HG03097 (cell line): ENCODE results near the gene TM9SF3.
"Not testable (repeated sequence)": the region's sequence is repeated elsewhere in the genome, so short reads cannot be mapped to it uniquely, and the experiment has no call there.

Source experiments
- ATAC-seq: cut with Tn5 transposase; IDR thresholded peaks from one replicate; pipeline ENCODE4 v1.9.1; 2021; ENCODE audit not compliant: unreplicated experiment, low FRiP score

The TM9SF3 gene

DNA sequence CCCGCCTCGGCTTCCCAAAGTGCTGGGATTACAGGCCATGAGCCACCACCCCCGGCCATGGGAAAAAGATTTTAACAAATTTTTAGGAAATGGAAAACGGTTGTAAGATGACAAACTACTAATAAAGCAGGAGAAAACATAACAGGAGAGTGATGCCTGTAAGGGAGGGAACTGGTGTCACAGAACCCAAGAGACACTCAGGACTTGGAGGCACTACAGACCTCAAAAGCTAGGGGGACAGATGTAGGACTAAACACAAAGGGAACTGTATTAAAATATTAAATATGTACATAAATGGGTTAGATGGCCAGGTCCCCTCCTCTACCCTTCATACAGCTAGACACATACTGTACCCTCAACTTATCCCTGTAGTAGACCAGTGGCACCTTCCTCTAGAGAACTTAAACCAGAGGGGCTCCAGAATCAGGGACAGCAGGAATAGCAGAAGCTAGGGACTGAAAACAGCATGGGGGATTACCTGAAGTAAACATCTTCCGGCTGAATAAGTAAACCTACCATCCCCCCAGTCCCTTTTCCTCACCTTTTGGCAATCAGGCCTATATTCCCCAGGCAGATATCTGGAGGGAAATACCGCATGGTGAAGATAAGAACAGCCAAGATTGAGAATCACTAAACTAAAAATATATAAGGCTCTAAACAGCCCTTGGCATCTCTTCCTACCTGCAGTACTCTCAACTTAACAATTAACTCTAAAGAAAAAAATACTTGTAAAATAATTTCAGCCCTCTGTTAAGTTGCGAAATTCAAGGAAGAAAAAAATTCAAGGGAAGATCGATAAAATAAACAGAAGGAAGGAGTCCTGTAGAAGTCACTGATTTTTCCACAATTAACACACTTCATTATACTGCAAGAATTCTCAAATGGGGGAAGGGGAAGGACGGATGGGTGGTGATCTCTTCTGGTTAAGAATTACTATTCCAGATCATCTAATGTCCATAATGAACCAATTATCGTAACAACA is 15.5 kb downstream of the TM9SF3 start:
- ATAC-seq, result no peak

DNA sequence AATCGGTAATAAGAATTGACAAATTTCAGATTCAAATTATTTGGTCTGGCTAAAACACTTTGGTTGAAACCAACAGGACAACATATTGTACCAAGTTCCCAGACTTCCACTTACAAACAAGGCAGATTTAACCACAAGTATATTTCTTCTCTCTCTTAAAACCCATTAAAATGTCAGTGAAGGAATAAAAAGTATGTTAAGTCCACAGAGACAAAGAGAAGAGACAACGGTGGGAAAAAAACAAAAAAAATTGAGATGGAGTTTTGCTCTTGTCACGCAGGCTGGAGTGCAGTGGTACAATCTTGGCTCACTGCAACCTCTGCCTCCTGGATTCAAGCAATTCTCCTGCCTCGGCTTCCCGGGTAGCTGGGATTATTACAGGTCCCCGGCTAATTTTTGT is 16.3 kb downstream of the TM9SF3 start:
- ATAC-seq, result no peak

DNA sequence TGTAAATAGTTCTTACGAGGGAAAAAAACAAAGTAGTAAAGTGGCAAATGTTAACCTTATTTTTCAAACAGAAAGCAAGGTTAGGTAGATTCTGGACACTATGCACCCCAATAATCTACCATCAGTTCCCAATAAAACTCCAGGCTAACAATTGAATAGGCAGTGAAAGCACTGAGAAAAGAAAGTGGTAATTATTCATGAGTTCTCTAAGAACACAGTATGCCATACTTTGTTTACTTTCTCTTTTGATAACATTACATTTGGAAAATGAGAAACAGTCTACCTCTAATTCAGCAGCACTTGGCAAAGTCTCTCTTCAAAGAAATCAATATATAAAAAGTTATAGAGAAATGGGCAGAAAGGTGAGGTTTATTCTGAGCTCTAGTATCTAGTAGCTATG is 18.4 kb downstream of the TM9SF3 start:
- ATAC-seq, result no peak

DNA sequence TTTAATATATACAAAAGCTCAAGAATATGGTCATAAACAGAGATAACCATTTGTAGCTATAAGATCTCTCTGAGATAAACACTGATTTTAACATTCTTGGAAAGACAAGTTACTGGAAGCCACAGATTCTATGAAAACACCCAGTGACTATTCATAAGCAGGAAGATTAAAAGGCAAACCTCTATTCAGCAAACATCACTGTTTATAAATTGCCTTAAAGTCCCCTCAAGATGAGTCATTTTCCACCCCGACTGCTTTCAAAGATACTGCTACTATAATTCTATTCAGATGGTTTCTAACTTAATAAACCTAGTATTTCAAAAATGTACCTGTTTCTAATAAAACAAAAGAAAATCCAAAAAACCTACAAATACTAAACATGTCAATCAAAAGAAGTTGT is 21.0 kb downstream of the TM9SF3 start:
- ATAC-seq, result no peak

DNA sequence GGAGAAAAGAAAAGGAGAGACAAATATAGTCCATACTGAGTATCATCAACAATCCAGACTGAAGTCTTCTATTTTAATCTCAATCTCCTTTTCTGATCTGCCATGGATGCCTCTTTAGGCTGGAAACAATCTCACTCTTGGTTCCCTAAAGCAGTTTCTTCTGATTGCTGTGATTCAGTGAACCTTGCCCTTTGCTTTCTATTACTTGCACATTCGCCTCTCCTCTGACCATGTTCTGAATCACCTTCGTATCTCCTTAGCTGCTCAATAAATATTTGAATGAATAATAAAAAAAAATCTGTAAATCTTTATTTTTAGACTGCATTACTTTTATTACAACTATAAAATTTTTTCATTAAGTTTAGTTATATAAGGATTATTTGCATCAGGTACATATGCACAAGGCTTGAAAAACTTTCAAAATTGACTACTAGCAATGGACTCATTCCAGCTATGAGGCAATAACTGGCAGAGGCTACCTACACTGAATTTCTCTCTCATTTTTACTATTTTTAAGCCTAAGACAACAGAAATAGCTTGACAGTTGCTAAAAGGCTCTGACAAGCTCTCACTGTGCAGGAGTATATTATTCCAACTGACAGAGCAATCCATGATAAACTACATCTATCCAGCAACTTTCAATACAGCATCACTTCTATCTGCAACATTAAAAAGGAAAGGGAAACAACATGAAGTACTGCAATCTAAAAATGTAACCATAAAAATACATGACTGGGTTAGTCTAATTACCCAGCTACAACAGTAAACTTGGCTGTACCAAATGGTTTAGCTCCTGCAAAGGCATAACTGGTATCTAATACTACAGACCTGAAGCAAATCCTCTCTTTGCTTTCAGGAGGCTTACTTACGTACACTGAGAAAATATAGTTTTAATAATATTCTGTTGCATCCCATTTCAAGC is 25.6 kb downstream of the TM9SF3 start:
- no peak for ATAC-seq

DNA sequence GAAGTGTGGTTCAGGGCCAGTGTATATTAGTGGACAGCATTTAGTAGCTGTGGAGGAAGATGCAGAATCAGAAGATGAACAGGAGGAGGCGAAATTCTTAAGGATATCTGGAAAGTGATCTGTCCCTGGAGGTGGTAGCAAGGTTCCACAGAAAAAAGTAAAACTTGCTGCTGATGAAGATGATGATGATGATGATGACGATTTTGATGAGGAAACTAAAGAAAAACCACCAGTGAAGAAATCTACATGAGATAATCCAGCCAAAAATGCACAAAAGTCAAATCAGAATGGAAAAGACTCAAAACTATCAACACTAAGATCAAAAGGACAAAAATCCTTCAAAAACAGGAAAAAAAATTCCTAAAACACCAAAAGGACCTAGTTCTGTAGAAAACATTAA is 26.3 kb downstream of the TM9SF3 start:
- ATAC-seq, result no peak

DNA sequence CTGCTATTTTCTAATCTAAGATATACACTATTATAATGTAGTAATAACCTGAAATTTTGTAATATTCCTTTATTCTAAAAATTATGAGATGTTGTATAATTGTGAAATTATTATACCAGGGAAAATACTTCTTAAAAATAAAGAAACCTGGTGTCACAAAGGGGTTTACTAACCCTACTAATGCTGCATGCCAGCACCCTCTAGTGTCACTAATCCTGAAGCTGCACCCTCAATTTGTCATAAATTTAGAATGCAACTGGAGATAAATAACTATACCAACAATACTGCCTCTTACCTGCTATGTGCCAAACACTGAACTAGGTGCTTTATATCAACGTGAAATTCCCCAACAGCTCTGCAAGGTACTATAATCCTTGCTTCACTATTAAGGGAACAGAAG is 30.8 kb downstream of the TM9SF3 start:
- ATAC-seq, result no peak

DNA sequence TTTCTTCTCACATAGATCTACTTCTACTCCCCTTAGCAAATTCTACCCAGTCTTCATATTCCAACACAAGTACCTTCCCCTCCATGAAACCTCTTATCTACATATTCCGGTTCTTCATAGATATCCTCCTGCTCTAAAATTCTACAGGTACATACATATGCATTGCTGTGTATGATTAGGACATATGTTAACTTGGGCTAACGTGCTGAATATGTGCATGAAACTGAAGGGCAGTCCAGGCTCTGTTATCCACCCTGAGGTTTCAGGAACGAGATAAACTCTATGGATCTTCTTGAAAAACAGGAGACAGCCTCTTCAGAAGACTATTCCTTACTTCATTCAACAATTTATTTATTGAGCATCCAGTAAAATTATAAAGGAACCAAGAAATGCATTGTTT is 31.5 kb downstream of the TM9SF3 start:
- no peak for ATAC-seq

DNA sequence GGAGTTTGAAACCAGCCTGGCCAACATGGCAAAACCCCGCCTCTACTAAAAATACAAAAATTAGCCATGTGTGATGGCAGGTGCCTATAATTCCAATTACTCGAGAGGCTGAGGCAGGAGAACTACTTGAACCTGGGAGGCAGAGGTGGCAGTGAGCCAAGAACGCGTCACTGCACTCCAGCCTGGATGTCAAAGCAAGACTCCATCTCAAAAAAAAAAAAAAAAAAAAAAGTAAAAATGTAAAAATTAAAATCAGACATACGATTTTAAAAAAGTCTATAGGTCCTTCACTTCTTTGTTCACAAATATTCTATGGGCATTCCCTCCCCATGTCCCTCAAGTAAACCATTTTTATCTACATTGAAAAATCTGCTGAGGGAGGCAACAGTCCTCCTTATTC is 38.2 kb downstream of the TM9SF3 start:
- ATAC-seq, result no peak

DNA sequence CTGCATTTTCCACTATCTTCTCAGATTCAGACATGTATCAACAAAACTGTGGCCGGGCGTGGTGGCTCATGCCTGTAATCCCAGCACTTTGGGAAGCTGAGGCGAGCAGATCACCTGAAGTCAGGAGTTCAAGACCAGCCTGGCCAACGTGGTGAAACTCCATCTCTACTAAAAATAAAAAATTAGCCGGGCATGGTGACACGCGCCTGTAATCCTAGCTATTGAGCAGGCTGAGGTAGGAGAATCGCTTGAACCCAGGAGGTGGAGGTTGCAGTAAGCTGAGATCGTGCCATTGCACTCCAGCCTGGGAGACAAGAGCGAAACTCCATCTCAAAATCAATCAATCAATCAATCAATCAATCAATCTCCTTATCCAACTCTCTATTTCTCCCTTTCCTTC is 41.3 kb downstream of the TM9SF3 start:
- ATAC-seq, result not testable (repeated sequence)

DNA sequence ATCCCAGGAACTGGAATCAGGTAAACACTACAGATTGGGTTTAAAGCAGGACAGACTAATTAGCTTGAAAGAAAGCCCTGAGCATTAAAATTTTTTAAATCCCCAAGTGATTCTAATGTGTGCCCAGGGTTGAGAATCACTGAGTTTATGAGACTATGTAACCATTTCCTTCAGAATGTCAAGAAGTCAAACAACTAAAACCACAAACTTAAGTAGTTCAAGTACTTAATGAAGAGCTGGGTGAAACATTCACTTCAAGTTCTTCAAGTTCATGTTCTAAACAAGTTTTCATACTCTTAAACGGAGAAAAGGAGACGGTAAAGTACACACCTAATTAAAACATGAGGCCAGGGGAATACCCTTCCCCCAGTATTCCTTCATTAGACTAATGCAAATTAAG is 44.9 kb downstream of the TM9SF3 start:
- ATAC-seq, result no peak

DNA sequence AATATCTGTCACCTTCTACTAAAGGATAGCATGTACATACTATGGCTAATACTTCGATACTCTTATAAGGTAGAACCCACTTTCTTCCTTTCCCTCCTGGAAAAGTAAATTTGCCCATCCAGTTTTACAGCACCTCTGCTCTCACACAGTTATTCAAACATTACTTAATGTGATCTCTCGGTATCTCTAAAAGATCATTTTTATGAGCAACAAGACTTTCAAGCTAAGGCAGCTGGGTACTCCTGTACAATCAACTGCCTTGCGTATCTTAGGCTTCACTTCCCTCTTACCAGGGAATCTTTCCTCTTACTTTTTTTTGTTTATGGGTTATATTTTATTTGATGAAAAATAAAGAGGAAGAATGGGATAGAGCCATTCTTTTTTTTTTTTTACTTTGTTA is 46.6 kb downstream of the TM9SF3 start:
- no peak for ATAC-seq

DNA sequence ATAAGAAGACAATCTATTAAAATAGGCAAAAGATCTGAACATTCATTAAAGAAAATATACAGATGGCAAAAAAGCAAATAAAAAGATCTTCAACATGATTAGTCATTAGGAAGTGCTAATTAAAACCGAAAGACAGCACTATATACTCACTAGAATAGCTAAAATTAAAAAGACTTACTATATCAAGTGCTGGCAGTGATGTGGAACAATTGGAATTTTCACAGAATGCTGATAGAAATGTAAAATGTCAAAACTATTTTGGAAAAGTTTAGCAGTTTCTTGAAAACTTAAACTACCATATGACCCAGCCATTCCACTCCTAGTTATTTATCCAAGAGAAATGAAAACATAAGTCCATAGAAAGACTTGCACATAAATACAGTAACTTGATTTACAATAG is 48.1 kb downstream of the TM9SF3 start:
- ATAC-seq, result no peak

DNA sequence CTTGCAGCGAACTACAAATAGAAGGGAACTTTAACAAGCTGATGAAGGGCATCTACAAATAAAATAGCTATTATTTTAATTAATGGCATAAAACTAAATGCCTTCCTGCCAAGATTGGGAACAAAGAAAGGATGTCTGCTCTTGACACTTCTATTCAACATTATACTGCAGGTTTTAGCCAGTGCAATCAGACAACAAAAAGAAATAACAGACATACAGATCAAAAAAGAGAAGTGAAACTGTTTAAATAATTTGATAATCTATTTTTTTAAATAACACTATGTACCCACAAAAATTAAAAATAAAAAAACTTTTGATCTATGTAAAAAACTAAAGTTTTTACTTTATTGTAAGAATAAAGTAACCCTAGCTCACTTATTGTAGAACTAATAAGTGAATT is 50.7 kb downstream of the TM9SF3 start:
- ATAC-seq, result no peak

DNA sequence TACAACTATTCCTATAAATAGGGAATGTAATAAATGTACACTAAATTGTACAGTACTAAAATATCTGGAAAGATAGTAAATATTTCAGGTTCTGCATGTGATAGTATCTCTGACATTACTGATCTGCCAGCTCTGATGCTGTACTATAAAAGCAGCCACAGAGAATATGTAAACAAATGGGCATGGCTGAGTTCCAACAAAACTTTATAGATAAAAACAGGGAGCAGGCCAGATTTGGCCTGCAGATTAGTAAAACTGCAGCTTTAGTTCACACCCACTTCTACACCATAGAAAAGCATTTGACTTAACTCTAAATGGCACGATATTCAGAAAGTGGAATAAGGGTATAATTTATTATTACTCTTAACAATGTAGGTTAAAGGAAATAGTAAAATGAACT is 54.3 kb downstream of the TM9SF3 start:
- ATAC-seq, result no peak

DNA sequence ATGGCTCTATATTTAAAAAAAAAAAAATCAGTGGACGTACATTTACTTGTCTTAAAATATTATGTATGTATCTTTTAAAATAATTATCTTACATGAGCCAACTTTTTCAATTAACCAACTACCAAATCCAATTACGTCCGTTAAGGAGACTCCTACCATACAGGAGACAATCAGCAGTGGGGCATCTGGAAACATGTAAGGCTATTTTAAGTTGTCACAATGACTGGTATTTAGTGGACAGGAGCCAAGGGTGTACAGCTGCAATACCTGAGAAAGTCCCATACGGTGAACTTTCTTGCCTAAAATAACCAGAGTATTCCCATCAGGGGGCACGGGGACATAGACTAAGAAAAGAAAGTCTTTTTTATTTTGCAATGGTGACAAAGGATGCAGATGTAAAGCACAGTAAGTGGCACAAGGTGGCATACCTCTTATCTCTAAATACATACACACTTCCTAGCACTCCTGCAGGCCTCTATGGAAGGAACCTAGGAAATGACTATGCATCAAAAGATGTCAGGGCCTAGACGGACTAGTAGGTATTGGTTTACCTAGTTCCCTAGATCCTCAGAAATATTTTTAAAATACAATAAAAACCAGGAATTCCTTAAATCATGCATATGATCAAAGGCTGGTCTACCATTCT is 57.1 kb downstream of the TM9SF3 start:
- no peak for ATAC-seq

DNA sequence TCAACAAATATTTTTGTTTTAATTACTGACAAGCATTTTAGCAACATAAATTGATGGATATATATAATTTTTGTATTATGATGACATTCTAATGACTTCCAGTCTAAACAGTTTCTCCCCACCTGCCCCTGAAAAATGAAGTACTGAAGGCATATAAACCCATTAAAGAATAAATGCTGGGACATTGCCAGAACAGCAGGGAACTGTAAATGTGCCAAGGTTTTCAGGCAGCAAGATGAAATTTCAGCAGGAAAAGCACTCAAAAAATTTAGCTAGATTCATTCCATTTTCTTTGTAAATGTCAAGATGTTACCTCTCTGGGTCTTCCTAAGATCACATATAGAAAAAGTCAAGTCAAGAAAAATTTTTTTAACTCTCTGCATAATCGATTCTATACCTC is 62.1 kb downstream of the TM9SF3 start:
- ATAC-seq, result no peak

DNA sequence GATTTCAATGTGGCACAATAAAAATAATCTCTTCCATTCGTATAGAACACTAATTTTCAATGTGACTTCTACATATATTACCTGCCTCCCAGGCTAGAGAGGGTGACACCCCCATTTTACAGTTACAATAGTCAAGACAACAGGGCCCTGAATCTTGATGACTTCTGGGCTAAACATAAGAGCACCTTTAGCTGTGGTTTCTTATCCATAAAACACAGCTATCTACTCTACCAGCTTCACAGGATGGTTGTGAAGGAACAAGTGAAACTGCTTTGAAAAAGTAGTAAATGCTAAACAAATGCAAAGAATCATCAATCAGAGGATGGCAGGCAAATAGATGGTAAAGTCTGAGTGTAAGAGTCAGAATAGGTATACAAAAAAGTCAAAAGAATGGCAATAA is 69.5 kb downstream of the TM9SF3 start:
- ATAC-seq, result no peak

DNA sequence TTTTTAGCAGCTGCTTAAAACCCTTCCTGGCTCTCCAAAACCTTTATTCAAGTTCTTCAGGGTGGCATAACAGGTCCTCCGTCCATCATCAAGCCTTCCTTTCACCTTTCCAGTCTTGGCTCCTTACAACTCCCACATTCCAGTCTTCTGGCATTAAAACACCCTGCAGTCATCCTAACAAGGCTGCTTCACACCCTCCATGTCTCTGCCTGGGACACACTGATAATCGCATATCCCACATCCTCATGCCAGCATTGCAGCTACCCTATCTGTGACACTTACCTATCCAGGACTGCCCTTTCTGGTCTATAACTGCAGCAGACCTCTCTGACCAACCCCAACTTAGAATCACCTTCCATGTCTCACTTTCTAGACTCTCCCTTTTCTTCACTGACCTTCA is 70.5 kb downstream of the TM9SF3 start:
- ATAC-seq, result no peak

DNA sequence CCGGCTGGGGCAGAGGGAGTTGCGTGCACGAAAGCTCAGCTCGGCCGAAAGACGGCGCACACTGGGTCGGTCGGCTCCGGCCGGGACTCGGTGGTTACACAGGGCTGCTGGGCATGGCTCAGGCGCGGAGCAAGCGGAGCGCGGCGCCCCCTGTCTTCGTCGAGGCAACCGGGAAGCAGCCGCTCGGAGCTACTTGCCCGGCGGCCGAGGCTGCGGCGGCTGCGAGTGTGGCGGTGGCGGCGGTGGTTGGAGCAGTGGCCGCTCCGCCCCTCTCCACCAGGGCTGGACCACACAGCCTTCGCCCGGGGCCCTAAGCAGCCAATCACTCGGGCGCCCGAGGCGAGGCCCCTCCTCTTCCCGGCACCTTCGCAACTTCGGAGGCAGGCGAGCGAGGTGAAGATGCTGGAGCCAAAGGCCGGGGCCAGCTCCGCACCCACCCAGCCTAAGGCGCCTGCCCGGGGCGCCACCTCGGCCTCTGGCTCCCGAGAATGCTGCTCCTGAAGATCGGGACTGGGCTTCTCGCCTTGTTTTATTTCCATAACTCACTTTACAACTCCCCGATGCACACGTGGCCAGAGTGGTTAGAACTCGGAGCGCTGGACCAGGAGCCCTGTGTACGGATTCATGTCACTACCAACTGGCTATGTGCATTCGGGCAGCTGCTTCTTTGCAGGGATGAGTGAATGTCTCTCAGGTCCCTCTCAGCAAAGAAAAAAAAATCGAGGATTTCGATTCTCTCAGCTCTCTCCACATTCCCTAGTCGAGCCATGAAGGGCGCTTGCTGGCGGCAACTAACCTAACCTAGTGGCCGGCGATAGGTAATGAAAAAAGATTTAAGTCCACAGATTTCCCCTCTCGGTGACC is 72.9 kb downstream of the TM9SF3 start, which contains the start of gene TLL2:
Gene TLL2, minus strand, starts transcription at position 229 of the 864 bp plus-strand sequence. CDS start 241 bp downstream, outside the sequence.
- peak; percentile 60 for ATAC-seq
